Upper lobe of left lung (tissue), 4 donors: Measurements from ENCODE around the gene PRDM2.

Experiments
- EP300 ChIP-seq, 4 donors: sonication (generic); formaldehyde crosslinking; IDR thresholded peaks; one replicate each; pipeline ENCODE4 v1.5.1; 2017; ENCODE audit warnings: antibody characterized with exemption in 4 of 4, control low read depth in 2 of 4
- POLR2A ChIP-seq, 4 donors: fragments of 450-650 bp; IDR thresholded peaks; one replicate each; pipeline ENCODE4 v1.5.1; 2016 to 2017; ENCODE audit warnings: antibody characterized with exemption in 4 of 4, mild to moderate bottlenecking in 2 of 4
- POLR2AphosphoS5 ChIP-seq, 2 donors: sonication (generic); formaldehyde crosslinking; IDR thresholded peaks; one replicate each; pipeline ENCODE4 v1.5.1; 2017; ENCODE audit warnings: antibody characterized with exemption in 2 of 2
- TF ChIP-seq, protein P1 (sequence below), 6 experiments: fragments of 450-650 bp in 4 of 6; fragments of 200-600 bp in 2 of 6; sonication (generic) in 2 of 6; IDR thresholded peaks; one replicate each; pipeline ENCODE4 v1.5.1; 2016 to 2019; ENCODE audit warnings: antibody characterized with exemption in 6 of 6

GRCh38 chr1:13722808-13723360 is 22.9 kb downstream of the PRDM2 start:
- TF ChIP-seq, protein P1, sequence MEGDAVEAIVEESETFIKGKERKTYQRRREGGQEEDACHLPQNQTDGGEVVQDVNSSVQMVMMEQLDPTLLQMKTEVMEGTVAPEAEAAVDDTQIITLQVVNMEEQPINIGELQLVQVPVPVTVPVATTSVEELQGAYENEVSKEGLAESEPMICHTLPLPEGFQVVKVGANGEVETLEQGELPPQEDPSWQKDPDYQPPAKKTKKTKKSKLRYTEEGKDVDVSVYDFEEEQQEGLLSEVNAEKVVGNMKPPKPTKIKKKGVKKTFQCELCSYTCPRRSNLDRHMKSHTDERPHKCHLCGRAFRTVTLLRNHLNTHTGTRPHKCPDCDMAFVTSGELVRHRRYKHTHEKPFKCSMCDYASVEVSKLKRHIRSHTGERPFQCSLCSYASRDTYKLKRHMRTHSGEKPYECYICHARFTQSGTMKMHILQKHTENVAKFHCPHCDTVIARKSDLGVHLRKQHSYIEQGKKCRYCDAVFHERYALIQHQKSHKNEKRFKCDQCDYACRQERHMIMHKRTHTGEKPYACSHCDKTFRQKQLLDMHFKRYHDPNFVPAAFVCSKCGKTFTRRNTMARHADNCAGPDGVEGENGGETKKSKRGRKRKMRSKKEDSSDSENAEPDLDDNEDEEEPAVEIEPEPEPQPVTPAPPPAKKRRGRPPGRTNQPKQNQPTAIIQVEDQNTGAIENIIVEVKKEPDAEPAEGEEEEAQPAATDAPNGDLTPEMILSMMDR (IDR thresholded peaks at IDR 0.05), result no peak
- TF ChIP-seq POLR2A (IDR thresholded peaks at IDR 0.05), result no peak
- no peak for TF ChIP-seq EP300 (IDR thresholded peaks at IDR 0.05)
- TF ChIP-seq POLR2AphosphoS5 (IDR thresholded peaks at IDR 0.05), result no peak
